Caki2 (cell line): Measurements from ENCODE around the gene PLXNA4. TPM values are rescaled to one million over a fixed set of nuclear protein-coding genes. Genes with fewer than 3 reads are reported as not detected.

Source experiments
- DNase-seq: peaks from one replicate; pipeline ENCODE4 v3.0.0-alpha.2; 2015; ENCODE audit warnings: low read depth
- in situ Hi-C: cut with HindIII; loops from 2 replicates; pipeline ENCODE4 v1.10.0; 2016; ENCODE audit warnings: low sequenced_read_pairs, low pct_unique_long_range_greater_than_20kb, mixed read lengths
- total RNA-seq: library from RNA; depleted of rRNA; stranded (reverse); fragments of >200 nt; shearing (Covaris generic); gene quantifications from 2 replicates; pipeline ENCODE4 v1.2.3, GENCODE V29; 2014; ENCODE audit warnings: low replicate concordance

PLXNA4 gene
- total RNA-seq, 1 experiment from 2014 or later = 0.34 TPM

GRCh38 chr7:132261327-132262159, 314.7 kb downstream of the PLXNA4 start:
- in situ Hi-C loops = no loop called here

GRCh38 chr7:132258231-132258630, 318.0 kb downstream of the PLXNA4 start:
- in situ Hi-C loops = no loop called here
- no peak for DNase-seq

More at GRCh38 chr7:132261327-132262159, 314.7 kb downstream of the PLXNA4 start:
- no peak for DNase-seq

GRCh38 chr7:132257253-132257652, 319.0 kb downstream of the PLXNA4 start:
- in situ Hi-C loops = no loop called here
- no peak for DNase-seq

GRCh38 chr7:132256721-132257212, 319.5 kb downstream of the PLXNA4 start:
- DNase-seq = no peak
- in situ Hi-C loops = no loop called here

- in situ Hi-C loops = no loop called here
- DNase-seq = no peak
Measured at GRCh38 chr7:132255898-132256297, 320.4 kb downstream of the PLXNA4 start.

GRCh38 chr7:132255115-132255797, 321.0 kb downstream of the PLXNA4 start:
- DNase-seq = no peak
- in situ Hi-C loops = no loop called here

GRCh38 chr7:132254455-132254854, 321.8 kb downstream of the PLXNA4 start:
- in situ Hi-C loops = no loop called here

GRCh38 chr7:132252793-132253100, 323.5 kb downstream of the PLXNA4 start:
- no peak for DNase-seq
- in situ Hi-C loops = no loop called here

More at GRCh38 chr7:132254455-132254854, 321.8 kb downstream of the PLXNA4 start:
- no peak for DNase-seq

GRCh38 chr7:132251327-132251659, 325.0 kb downstream of the PLXNA4 start:
- DNase-seq = no peak
- in situ Hi-C loops = no loop called here

GRCh38 chr7:132250480-132251326, 325.6 kb downstream of the PLXNA4 start:
- DNase-seq = no peak
- in situ Hi-C loops = no loop called here

GRCh38 chr7:132249256-132249971, 326.9 kb downstream of the PLXNA4 start:
- in situ Hi-C loops = no loop called here
- DNase-seq = no peak

- DNase-seq = no peak
- in situ Hi-C loops = no loop called here
Measured at GRCh38 chr7:132248841-132249240, 327.4 kb downstream of the PLXNA4 start.

- DNase-seq = no peak
- in situ Hi-C loops = no loop called here
Measured at GRCh38 chr7:132247995-132248618, 328.2 kb downstream of the PLXNA4 start.

- no peak for DNase-seq
Measured at GRCh38 chr7:132246591-132246990, 329.7 kb downstream of the PLXNA4 start.

GRCh38 chr7:132245539-132245938, 330.7 kb downstream of the PLXNA4 start:
- DNase-seq = no peak
- in situ Hi-C loops = no loop called here

More at GRCh38 chr7:132246591-132246990, 329.7 kb downstream of the PLXNA4 start:
- in situ Hi-C loops = no loop called here

GRCh38 chr7:132244903-132245480, 331.3 kb downstream of the PLXNA4 start:
- DNase-seq = no peak
- in situ Hi-C loops = no loop called here

GRCh38 chr7:132243463-132243862, 332.8 kb downstream of the PLXNA4 start:
- in situ Hi-C loops = no loop called here
- DNase-seq = no peak
